Measurements from ENCODE around the gene DAZAP1.

The DAZAP1 gene

GRCh38 chr19:1445185-1445931 is 38.0 kb downstream of the DAZAP1 start:
- DNase-seq (ENCODE audit: low spot score) = peak; percentile 89

GRCh38 chr19:1445932-1446712 is 38.7 kb downstream of the DAZAP1 start:
- peak; percentile 54 for DNase-seq (ENCODE audit: low spot score)

- no peak for DNase-seq (ENCODE audit: low spot score)
Observed at GRCh38 chr19:1446713-1447481, 39.5 kb downstream of the DAZAP1 start.

GRCh38 chr19:1447504-1447903 is 40.1 kb downstream of the DAZAP1 start:
- no peak for DNase-seq (ENCODE audit: low spot score)

- no peak for DNase-seq (ENCODE audit: low spot score)
Observed at GRCh38 chr19:1447944-1448343, 40.6 kb downstream of the DAZAP1 start.

- DNase-seq (ENCODE audit: low spot score) = peak; percentile 90
Observed at GRCh38 chr19:1449467-1450442, 42.4 kb downstream of the DAZAP1 start, which contains the start of gene APC2. Gene APC2, plus strand, starts transcription at chr19:1450121. Its CDS starts 2,881 bp downstream, at chr19:1453002.

- DNase-seq (ENCODE audit: low spot score) = no peak
Observed at GRCh38 chr19:1450735-1451731, 43.6 kb downstream of the DAZAP1 start.

GRCh38 chr19:1451916-1452801 is 44.8 kb downstream of the DAZAP1 start:
- no peak for DNase-seq (ENCODE audit: low spot score)

GRCh38 chr19:1452802-1453524 is 45.6 kb downstream of the DAZAP1 start:
- no peak for DNase-seq (ENCODE audit: low spot score)

- peak; percentile 54 for DNase-seq (ENCODE audit: low spot score)
Observed at GRCh38 chr19:1453525-1454364, 46.4 kb downstream of the DAZAP1 start.

- DNase-seq (ENCODE audit: low spot score) = no peak
Observed at GRCh38 chr19:1455002-1455335, 47.6 kb downstream of the DAZAP1 start.

GRCh38 chr19:1455336-1456120 is 48.1 kb downstream of the DAZAP1 start:
- peak; percentile 65 for DNase-seq (ENCODE audit: low spot score)

- DNase-seq (ENCODE audit: low spot score) = no peak
Observed at GRCh38 chr19:1456121-1456900, 48.9 kb downstream of the DAZAP1 start.

GRCh38 chr19:1457031-1457739 is 49.8 kb downstream of the DAZAP1 start:
- DNase-seq (ENCODE audit: low spot score) = no peak

GRCh38 chr19:1457892-1458291 is 50.5 kb downstream of the DAZAP1 start:
- no peak for DNase-seq (ENCODE audit: low spot score)
